CD4-positive, alpha-beta T cell (primary cell): ENCODE data around the gene SNX20. TPM values are rescaled to one million over a fixed set of nuclear protein-coding genes. Genes with fewer than 3 reads are reported as not detected.

ENCODE experiments used
- ATAC-seq: fragments of 200-7000 bp; cut with Tn5 transposase; one replicate; pipeline ENCODE4 v1.10.0; 2022; ENCODE audit warnings: mild to moderate bottlenecking; ENCODE audit not compliant: poor library complexity
- CTCF ChIA-PET: fragments of 350-600 bp; sonication (Branson Sonifier 250); formaldehyde crosslinking; loops from one replicate; lab custom pipeline; 2021; ENCODE audit warnings: antibody characterized with exemption, inconsistent platforms; lab: Charles Lee
- POLR2A ChIA-PET: fragments of 350-600 bp; sonication (Branson Sonifier 250); formaldehyde crosslinking; loops from one replicate; lab custom pipeline; 2021; ENCODE audit warnings: antibody characterized with exemption, inconsistent platforms; lab: Charles Lee
- DNase-seq, 14 experiments: peaks; one replicate each; pipeline ENCODE4 v3.0.0-alpha.2; 2013 to 2020; ENCODE audit warnings: mixed read lengths in 2 of 14
- H3K27ac ChIP-seq, 2 donors: one replicate each; pipeline versions ENCODE4 v1.5.1 to v1.7.0; 2013; ENCODE audit warnings: low read length in 2 of 2, low read depth in 1 of 2, mild to moderate bottlenecking in 1 of 2
- H3K27me3 ChIP-seq, 2 experiments: 1 replicate in 1 of 2; 2 replicates in 1 of 2; pipeline versions ENCODE4 v1.6.1 to v1.7.0; 2013; ENCODE audit warnings: low read length in 2 of 2, control low read depth in 1 of 2, mild to moderate bottlenecking in 1 of 2, moderate library complexity in 1 of 2; ENCODE audit not compliant: insufficient read depth in 2 of 2, control insufficient read depth in 1 of 2
- H3K36me3 ChIP-seq: one replicate; pipeline ENCODE4 v1.6.1; 2013; ENCODE audit warnings: low read length, control low read depth; ENCODE audit not compliant: insufficient read depth
- H3K4me1 ChIP-seq: one replicate; pipeline ENCODE4 v1.6.1; 2013; ENCODE audit warnings: low read length, control low read depth; ENCODE audit not compliant: insufficient read depth
- H3K4me3 ChIP-seq: one replicate; pipeline ENCODE4 v1.5.1; 2013; ENCODE audit warnings: mild to moderate bottlenecking, low read length, moderate library complexity
- H3K9me3 ChIP-seq, 2 experiments: 1 replicate in 1 of 2; 2 replicates in 1 of 2; pipeline versions ENCODE4 v1.6.1 to v1.7.0; 2013; ENCODE audit warnings: low read length in 2 of 2, mild to moderate bottlenecking in 2 of 2, control low read depth in 1 of 2, moderate library complexity in 1 of 2; ENCODE audit not compliant: control insufficient read depth in 1 of 2, insufficient read depth in 1 of 2
- H3K27ac Mint-ChIP-seq: one replicate; pipeline ENCODE4 v1.8.0; 2020; ENCODE audit warnings: mixed read lengths
- H3K27me3 Mint-ChIP-seq: one replicate; pipeline ENCODE4 v1.8.0; 2021; ENCODE audit warnings: mixed read lengths
- H3K36me3 Mint-ChIP-seq: one replicate; pipeline ENCODE4 v1.8.0; 2021; ENCODE audit warnings: low read depth, mixed read lengths
- H3K4me1 Mint-ChIP-seq: one replicate; pipeline ENCODE4 v1.8.0; 2021; ENCODE audit warnings: low read depth, mixed read lengths
- H3K4me3 Mint-ChIP-seq: one replicate; pipeline ENCODE4 v1.8.0; 2020; ENCODE audit warnings: mild to moderate bottlenecking, mixed read lengths
- H3K9me3 Mint-ChIP-seq: one replicate; pipeline ENCODE4 v1.8.0; 2020; ENCODE audit warnings: mixed read lengths
- intact Hi-C, 2 experiments: fragments of 100-400 bp; cut with DNase I in 1 of 2; cut with micrococcal nuclease in 1 of 2; formaldehyde crosslinking; loops; one replicate each; pipeline versions ENCODE4 v1.15.1 to v1.9.0; 2023 to 2025; cut with DNase I, micrococcal nuclease
- total RNA-seq, 174 experiments: library from RNA in 2 of 174; stranded (reverse) in 2 of 174; gene quantifications; one replicate each; pipeline ENCODE4 v1.2.3 and lab custom pipeline; 2021 to 2026
- TF ChIP-seq, protein P1 (sequence below): fragments of 200-600 bp; IDR thresholded peaks from one replicate; pipeline ENCODE4 v1.8.0; 2022; ENCODE audit warnings: antibody characterized with exemption, mild to moderate bottlenecking

SNX20 gene
- total RNA-seq, 2 experiments from 2014 or later: 26.6 TPM

DNA sequence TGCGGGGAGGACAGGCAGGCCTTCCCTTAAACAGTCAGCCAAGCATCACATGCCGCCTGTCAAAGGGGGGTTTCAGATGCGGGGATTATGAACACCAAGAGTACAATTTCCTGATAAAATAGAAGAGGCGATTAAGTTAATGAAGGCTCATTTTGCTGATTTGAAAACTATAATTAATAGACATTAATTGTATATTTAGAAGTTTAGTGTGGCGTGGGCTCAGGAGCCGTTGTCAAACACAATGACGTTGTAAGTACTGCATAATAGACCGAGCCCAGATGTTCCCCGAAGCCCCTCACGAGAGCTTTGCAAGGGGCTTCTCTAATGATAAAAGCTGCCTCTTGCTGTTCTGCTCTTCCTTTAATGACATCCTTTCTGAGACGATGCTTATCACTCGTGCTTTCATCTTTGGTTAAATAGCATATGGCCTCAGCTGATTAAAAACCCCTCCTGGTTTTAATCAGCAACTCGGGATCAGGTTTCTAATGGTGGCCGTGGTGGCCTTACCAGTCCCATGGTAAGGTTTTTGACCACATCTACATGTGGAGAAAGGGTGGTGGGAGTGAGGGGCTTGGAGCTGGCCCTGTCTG, 28.2 kb downstream of the SNX20 start:
- intact Hi-C loops: no loop called here
- no peak for DNase-seq
- Mint-ChIP-seq H3K4me1 (no peaks in the 10 kb centered on the region), H3K36me3 (peaks cover 4% of the 10 kb centered on the region), H3K27me3 (no peaks in the 10 kb centered on the region), H3K9me3 (no peaks in the 10 kb centered on the region), H3K27ac (no peak overlapping the region), H3K4me3 (no peak overlapping the region)
- H3K27me3 ChIP-seq: no peaks in the 10 kb centered on the region
- peaks cover 2% of the 10 kb centered on the region for H3K36me3 ChIP-seq
- H3K27ac ChIP-seq: no peak overlapping the region
- ChIA-PET POLR2A (interaction anchor here (0.5 kb wide), 1 partner anchor 104 kb away, joined by 3 read pairs; no protein-coding TSS in a partner anchor), CTCF (interaction anchor here (1.3 kb wide), 1 partner anchor 12 kb away, joined by 4 read pairs; no protein-coding TSS in a partner anchor)
- TF ChIP-seq, protein P1, sequence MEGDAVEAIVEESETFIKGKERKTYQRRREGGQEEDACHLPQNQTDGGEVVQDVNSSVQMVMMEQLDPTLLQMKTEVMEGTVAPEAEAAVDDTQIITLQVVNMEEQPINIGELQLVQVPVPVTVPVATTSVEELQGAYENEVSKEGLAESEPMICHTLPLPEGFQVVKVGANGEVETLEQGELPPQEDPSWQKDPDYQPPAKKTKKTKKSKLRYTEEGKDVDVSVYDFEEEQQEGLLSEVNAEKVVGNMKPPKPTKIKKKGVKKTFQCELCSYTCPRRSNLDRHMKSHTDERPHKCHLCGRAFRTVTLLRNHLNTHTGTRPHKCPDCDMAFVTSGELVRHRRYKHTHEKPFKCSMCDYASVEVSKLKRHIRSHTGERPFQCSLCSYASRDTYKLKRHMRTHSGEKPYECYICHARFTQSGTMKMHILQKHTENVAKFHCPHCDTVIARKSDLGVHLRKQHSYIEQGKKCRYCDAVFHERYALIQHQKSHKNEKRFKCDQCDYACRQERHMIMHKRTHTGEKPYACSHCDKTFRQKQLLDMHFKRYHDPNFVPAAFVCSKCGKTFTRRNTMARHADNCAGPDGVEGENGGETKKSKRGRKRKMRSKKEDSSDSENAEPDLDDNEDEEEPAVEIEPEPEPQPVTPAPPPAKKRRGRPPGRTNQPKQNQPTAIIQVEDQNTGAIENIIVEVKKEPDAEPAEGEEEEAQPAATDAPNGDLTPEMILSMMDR: no peak
- H3K4me3 ChIP-seq: no peak overlapping the region
- no peaks in the 10 kb centered on the region for H3K9me3 ChIP-seq
- H3K4me1 ChIP-seq: no peaks in the 10 kb centered on the region
- ATAC-seq: no peak

DNA sequence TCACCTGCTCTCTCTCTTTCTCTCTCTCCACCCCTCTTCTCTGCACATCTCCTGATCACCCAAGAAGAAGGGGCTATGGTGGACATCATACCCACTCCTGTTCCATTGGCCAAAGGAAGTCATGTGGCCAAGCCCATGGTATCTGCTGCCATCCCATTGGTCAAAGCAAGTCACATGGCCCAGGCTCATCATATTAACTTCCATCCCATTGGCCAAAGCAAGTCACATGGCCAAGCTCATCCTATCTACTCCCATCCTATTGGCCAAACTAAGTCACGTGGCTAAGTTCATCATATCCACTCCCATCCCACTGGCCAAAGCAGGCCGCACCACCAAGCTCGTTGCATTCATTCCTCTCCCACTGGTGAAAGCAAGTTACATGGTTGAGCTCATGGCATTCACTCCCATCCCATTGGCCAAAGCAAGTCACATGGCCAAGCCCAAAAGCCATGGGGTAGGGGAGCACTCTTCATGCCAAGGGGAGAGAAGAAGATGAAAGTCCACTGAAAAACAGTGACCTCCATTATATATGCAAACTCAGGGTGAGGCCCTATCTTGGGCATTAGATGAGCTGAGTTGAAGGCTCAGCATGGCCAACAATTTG, 29.2 kb downstream of the SNX20 start:
- ATAC-seq: no peak
- POLR2A ChIA-PET: interaction anchor here (1.2 kb wide), 1 partner anchor 10 kb away, joined by 3 read pairs; no protein-coding TSS in a partner anchor
- Mint-ChIP-seq H3K27ac (no peak overlapping the region), H3K36me3 (peaks cover 4% of the 10 kb centered on the region), H3K27me3 (no peaks in the 10 kb centered on the region), H3K9me3 (no peaks in the 10 kb centered on the region), H3K4me3 (no peak overlapping the region), H3K4me1 (no peaks in the 10 kb centered on the region)
- intact Hi-C loops: no loop called here
- H3K27ac ChIP-seq: no peak overlapping the region
- no peaks in the 10 kb centered on the region for H3K9me3 ChIP-seq
- peaks cover 2% of the 10 kb centered on the region for H3K36me3 ChIP-seq
- no peaks in the 10 kb centered on the region for H3K4me1 ChIP-seq
- H3K4me3 ChIP-seq: no peak overlapping the region
- H3K27me3 ChIP-seq: no peaks in the 10 kb centered on the region
- TF ChIP-seq, protein P1: no peak
- CTCF ChIA-PET: no interaction called here
- DNase-seq: no peak

DNA sequence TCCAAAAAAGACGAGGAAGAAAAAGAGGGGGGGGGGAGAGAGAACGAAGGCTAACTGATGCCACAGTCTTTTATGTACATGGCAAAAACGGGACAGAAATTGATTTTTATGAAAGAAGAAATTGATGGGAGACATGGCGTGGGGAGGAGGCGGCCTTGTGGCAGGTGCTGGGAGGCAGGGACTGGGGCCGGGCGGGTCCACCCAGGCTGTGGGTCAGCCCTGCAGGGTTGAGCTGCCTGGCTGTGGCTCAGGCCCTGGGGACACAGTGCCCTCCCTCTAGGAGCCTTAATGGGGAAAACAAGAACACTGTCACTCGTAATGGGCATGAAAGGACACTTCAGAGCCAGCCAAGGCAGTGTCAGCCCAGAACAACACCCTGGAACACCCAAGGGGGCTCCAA, 34.8 kb downstream of the SNX20 start:
- DNase-seq (no peak), ATAC-seq (no peak)
- H3K27ac ChIP-seq: no peak overlapping the region
- intact Hi-C loops: loop anchor here in 1 of 2 experiments (5.0 kb wide), 1 partner anchor 274 kb away; no protein-coding TSS in a partner anchor
- Mint-ChIP-seq H3K4me3 (no peak overlapping the region), H3K27ac (no peak overlapping the region), H3K4me1 (peaks cover 6% of the 10 kb centered on the region), H3K27me3 (no peaks in the 10 kb centered on the region), H3K36me3 (peaks cover 4% of the 10 kb centered on the region), H3K9me3 (no peaks in the 10 kb centered on the region)
- no peaks in the 10 kb centered on the region for H3K36me3 ChIP-seq
- H3K27me3 ChIP-seq: no peaks in the 10 kb centered on the region
- no peak overlapping the region for H3K4me3 ChIP-seq
- ChIA-PET POLR2A (no interaction called here), CTCF (no interaction called here)
- H3K9me3 ChIP-seq: no peaks in the 10 kb centered on the region
- TF ChIP-seq, protein P1: no peak
- peaks cover 4% of the 10 kb centered on the region for H3K4me1 ChIP-seq
